HS-5 (cell line): ENCODE measurements around the gene DDX24.

Experiments
- DNase-seq: peaks from one replicate; pipeline ENCODE4 v3.0.0-alpha.2; 2012; ENCODE audit warnings: low read depth

Gene DDX24

GRCh38 chr14:94031161-94031882 lies 49.7 kb downstream of the DDX24 start:
- DNase-seq, result no peak

- no peak for DNase-seq
Measured at GRCh38 chr14:94030571-94030970, 50.4 kb downstream of the DDX24 start.

GRCh38 chr14:94029671-94030203 lies 51.3 kb downstream of the DDX24 start:
- no peak for DNase-seq

- no peak for DNase-seq
Measured at GRCh38 chr14:94029265-94029664, 51.7 kb downstream of the DDX24 start.

- DNase-seq, result no peak
Measured at GRCh38 chr14:94028450-94028826, 52.6 kb downstream of the DDX24 start.

- DNase-seq, result no peak
Measured at GRCh38 chr14:94027566-94028449, 53.2 kb downstream of the DDX24 start.

- DNase-seq, result no peak
Measured at GRCh38 chr14:94026889-94027469, 54.0 kb downstream of the DDX24 start.

GRCh38 chr14:94026173-94026888 lies 54.7 kb downstream of the DDX24 start, which contains the start of gene OTUB2:
TSS of gene OTUB2 (plus strand) at chr14:94026340. CDS start at chr14:94026538, 198 bp downstream.
- peak; percentile 91 for DNase-seq

GRCh38 chr14:94025720-94026119 lies 55.3 kb downstream of the DDX24 start:
- DNase-seq, result no peak

GRCh38 chr14:94024549-94024948 lies 56.5 kb downstream of the DDX24 start:
- no peak for DNase-seq

GRCh38 chr14:94022532-94023411 lies 58.2 kb downstream of the DDX24 start:
- no peak for DNase-seq

- DNase-seq, result no peak
Measured at GRCh38 chr14:94021416-94022157, 59.4 kb downstream of the DDX24 start.

GRCh38 chr14:94021001-94021400 lies 60.0 kb downstream of the DDX24 start:
- DNase-seq, result no peak

GRCh38 chr14:94020267-94020666 lies 60.7 kb downstream of the DDX24 start:
- no peak for DNase-seq

- DNase-seq, result no peak
Measured at GRCh38 chr14:94019329-94019728, 61.7 kb downstream of the DDX24 start.

GRCh38 chr14:94018308-94018707 lies 62.7 kb downstream of the DDX24 start:
- DNase-seq, result no peak

- DNase-seq, result no peak
Measured at GRCh38 chr14:94016446-94016976, 64.5 kb downstream of the DDX24 start.

GRCh38 chr14:94015223-94015622 lies 65.8 kb downstream of the DDX24 start:
- DNase-seq, result no peak

GRCh38 chr14:94014382-94014781 lies 66.6 kb downstream of the DDX24 start:
- DNase-seq, result no peak

GRCh38 chr14:94011795-94012194 lies 69.2 kb downstream of the DDX24 start:
- no peak for DNase-seq
